IPS DF 4.7 (cell line): ENCODE measurements around the gene ADGRL1.
"Not testable (repeated sequence)": the region's sequence is repeated elsewhere in the genome, so short reads cannot be mapped to it uniquely, and the experiment has no call there.

Experiments used
- DNase-seq: peaks from one replicate; pipeline ENCODE4 v3.0.0-alpha.2; 2013; ENCODE audit warnings: low spot score; ENCODE audit errors: extremely low read depth

ADGRL1 gene

DNA sequence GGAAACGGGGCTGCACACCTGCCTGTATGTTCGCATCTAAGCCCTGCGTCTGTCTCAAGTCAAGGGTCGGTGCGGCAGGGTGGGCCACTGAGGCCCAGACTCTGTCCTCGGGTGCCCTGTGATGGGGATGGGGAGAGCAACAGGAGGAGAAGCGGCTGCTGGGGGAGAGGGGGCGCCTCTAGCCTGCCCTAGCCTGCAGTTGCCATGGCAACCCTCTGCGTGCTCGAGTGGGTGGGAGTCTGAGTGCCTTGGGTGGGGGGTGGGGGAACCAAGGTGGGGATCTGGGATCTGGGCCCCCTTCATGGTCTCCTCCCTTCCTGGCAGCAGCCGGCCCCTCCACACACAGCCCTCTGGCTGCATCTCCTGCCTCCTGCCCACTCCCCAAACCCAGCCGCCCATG, 10.8 kb downstream of the ADGRL1 start:
- not testable (repeated sequence) for DNase-seq

DNA sequence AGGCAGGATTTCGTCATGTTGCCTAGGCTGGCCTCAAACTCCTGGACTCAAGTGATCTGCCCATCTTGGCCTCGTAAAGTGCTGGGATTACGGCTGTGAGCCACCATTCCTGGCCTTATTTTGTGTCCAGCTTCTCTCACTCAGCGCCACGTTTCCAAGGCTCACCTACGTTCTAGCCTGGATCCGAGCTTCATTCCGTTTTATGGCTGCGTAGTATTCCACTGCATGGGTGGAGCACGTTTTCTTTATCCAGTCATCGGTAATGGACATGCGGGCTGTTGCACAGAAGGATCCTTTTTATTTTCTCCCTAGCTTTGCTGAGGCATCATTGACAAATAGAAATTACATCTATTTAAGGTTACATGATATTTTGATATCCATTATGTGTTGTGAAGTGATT, 16.6 kb downstream of the ADGRL1 start:
- no peak for DNase-seq

DNA sequence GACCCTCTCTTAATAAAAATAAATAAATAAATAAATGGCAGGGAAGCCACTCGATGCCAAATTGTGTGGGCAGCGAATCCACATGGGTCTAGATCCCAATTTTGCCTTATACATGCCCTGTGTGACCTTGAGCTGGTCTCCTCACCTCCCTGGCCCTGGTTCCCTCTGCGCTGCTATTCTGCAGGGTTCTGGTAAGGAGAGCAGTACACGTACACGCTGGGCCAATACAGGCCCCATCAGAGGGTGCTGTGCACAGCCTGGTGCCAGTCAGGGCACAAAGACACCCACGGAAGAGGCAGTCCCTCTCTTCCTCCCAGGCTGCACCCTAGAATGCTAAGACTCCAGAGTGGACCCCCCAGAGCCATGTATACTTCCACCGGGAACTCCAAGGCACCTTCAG, 17.9 kb downstream of the ADGRL1 start:
- DNase-seq = not testable (repeated sequence)

DNA sequence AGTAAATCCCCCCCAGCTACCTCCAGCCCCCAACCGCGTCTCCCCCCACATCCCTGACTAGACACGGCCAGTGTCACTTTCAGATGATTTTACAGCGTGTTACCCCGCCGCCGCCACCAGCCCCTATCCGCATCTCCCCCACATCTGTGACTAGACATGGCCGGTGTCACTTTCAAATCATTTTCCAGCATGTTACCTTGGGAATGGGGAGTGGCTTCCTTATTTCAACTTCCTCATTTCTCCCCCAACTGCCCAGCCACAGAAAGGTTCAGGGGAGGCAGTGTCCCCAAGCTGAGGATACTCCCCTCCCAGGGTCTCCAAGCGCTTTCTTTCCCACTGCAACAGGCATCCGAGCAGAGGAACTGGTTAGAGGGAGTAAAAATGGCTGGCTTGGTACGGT, 18.4 kb downstream of the ADGRL1 start:
- DNase-seq = no peak

DNA sequence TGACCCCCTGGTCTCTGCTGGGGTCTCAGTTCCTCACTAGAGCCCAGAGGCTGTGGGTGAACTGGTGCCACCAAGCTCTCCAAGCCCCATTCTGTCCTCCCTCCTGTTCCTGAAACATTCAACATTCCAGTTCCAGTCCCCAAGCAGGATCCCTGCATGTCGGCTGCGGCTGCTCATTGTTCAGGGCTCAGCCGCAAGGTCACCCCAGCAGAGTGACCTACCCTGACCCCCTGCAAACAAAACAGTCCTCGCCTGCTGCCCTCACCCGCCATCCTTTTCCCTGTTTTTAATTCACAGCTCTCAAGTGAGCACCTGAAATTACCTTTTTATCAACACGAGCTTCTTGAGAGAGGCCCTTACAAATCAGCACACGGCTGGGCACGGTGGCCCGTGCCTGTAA, 19.3 kb downstream of the ADGRL1 start:
- DNase-seq = not testable (repeated sequence)

DNA sequence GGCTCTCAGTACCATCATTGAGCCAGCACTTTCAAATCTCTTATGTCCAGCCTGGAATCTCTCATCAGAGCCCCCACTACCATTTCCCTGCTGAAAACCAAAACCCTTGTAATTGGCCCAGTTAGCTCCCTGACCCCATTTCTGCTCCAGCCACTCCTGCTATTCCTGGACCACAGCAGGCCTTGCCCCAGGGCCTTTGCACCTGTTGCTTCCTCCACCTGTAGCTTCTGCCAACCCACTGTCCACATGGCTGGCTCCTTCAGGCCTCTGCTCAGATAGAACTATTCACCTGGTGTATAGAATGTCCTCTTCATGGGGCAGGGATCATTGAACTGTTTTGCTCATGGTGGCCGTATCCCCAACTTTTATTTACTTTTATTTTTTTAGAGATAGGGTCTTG, 20.3 kb downstream of the ADGRL1 start:
- not testable (repeated sequence) for DNase-seq

DNA sequence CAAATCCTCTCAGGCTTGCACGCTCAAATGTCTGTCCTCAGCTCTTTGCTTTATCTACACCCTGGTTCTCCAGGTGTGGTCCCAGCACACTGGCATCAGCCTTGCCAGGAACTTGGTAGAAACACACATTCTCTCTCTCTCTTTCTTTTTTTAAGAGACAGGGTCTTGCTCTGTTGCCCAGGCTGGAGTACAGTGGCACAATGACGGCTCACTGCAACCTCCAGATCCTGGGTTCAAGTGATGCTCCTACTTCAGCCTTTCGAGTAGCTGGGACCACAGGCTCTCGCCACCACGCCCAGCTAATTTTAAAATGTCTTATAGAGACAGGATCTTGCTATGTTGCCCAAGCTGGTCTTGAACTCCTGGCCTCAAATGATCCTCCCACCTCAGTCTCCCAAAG, 20.8 kb downstream of the ADGRL1 start:
- no peak for DNase-seq

DNA sequence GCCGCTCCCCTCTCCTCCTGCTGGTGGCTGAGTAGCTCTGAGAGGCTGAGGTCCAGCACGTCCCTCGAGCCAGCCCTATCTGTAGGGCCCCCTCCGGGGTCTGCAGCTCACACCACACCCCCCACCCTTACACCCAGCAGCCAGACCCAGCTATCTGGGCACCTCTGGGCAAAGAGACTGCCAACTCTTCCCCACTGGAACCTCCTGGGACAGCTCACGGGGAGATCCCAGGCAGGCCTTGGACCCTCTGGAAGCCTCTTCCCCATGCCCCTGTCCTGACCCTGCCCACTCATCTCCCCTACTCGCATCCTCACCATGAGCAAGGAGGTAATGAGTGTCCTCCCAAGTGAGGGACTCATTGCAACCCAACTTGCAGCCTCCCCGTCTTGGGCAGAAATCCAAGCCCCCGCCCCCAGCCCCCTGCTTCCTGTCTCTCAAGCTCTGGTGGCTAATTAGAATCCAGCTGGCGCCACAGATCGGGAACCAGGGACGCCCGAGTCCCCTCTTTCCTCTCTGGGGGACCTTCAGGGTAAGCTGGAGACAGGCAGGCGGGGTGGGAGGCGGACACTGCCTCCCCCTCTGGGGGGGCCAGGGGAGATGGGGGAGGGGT, 22.1 kb downstream of the ADGRL1 start:
- DNase-seq = no peak

DNA sequence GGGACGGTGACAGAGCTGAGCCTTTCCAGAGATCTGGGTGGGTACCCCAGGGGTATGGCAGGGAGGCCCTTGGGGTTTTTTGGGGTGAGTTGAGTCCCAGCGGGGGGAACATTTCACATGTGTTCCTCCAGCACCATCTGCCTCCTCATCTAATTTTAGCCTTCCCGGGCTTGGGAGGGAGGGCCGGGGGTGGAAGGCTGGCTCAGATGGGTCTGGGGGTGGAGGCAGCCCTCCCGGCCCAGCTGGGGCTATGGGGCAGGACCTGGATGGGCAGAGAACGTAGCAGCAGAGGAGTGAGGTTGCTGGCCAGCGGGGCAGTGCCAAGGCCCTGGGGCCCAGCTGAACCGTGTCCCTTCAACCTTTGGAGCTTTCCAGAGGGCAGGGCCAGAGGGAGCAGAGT, 23.5 kb downstream of the ADGRL1 start:
- DNase-seq = no peak

DNA sequence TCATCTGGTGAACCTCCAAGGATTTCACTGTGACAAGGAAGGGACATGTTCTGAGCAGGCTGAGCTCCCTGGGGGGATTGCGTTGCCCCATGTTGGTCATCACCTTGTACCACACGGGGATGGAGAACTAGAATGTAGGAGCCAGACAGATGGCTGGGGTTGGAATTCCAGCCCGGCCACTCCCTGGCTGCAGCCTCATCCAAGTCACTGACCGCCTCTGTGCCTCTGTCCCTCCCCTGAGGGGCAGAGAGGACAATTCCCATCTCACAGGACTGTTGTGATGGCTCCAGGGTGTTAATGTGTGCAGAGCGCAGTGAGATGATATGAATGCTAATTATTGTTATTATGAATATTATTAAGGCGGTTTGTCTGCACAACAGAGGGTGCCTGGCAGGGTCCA, 24.1 kb downstream of the ADGRL1 start:
- DNase-seq = no peak

DNA sequence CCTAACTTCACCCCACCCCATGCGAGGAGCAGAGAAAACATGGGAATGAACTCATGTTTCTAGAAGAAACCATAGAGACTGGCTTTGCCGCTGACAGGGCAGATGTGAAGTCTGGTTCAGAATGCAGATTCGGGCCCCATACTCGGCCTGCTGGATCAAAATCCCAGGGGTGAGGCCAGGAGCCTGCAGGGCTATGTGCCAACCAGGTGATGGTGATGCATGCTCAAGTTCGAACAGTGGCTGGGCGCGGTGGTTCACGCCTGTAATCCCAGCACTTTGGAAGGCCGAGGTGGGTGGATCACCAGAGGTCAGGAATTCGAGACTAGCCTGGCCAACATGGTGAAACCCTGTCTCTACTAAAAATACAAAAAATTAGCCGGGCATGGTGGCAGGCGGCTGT, 24.8 kb downstream of the ADGRL1 start:
- DNase-seq = not testable (repeated sequence)

DNA sequence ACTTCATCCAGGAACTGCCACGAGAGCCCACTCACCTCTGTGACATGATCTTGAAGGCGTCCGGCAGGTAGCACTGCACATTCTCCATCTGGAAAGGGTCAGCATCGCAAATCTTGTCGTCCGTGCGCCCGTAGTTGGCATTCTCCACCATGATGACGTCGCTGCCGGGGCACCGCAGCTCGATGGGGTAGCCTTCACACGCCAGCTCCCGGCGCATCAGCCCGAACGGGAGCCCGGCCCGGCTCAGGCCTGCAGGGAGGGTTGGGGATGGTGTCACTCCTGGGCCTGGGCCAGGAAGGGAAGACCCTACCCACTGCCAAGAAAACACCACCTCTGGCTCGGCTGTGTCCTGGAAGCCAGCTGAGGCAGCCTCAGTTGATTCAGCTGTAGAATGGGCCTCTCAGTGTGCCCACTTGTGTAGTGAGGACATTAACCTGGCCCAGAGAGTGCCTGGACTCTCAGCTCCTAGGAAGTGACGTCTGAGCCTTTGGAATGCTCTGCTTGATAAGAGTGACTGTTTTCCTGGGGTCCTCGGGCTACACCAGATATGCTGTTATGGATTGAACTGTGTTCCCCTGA, 28.4 kb downstream of the ADGRL1 start:
- no peak for DNase-seq

DNA sequence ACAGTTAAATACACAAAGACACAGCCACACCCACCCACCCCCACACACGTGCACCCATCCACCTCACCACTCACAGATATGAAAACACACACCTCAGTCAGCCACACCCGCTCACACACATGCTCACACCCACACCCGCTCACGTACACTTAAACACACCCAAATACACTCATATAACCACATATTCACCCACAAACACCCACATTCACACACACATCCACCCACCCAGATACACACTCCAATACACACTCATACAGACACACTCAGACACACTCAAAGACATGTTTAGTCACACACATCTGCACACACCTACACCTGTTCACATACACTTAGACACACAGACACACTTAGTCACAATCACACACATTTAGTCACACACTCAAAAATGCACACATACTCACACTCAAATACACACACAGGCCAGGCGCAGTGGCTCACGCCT, 30.6 kb downstream of the ADGRL1 start:
- no peak for DNase-seq

DNA sequence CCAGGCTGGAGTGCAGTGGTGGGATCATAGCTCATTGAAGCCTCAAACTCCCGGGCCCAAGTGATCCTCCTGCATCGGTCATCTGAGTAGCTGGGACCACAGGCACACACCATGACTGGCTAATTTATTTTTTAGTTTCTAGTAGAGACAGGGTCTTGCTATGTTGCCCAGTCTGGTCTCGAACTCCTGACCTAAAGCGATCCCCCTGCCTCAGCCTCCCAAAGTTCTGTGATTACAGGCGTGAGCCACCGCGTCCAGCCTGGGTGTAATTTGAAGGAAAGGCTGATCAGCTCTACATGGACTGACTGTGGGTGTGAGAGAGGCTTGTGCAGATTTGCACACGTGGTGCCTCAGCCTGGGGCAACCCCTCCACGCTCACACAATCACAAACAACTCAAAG, 31.1 kb downstream of the ADGRL1 start:
- DNase-seq = no peak

DNA sequence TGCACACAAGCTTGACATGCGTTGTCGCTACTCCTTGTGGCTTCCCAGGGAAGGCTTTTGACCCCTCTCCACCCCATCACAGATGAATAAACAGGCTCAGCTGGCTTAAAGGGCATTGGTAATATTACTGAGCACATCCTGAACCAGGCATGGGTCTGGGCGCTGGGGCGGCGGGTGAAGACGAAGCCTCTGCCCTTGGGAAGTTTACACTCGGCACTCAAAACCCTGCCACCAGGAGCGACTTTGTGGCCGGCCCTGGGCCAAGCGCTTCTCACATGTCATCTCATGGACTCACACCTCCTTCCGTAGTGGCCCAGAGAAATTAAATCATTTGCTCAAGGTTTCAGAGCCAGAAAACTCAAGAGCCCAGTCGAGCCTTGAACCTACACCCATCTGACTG, 37.0 kb downstream of the ADGRL1 start:
- DNase-seq = no peak

DNA sequence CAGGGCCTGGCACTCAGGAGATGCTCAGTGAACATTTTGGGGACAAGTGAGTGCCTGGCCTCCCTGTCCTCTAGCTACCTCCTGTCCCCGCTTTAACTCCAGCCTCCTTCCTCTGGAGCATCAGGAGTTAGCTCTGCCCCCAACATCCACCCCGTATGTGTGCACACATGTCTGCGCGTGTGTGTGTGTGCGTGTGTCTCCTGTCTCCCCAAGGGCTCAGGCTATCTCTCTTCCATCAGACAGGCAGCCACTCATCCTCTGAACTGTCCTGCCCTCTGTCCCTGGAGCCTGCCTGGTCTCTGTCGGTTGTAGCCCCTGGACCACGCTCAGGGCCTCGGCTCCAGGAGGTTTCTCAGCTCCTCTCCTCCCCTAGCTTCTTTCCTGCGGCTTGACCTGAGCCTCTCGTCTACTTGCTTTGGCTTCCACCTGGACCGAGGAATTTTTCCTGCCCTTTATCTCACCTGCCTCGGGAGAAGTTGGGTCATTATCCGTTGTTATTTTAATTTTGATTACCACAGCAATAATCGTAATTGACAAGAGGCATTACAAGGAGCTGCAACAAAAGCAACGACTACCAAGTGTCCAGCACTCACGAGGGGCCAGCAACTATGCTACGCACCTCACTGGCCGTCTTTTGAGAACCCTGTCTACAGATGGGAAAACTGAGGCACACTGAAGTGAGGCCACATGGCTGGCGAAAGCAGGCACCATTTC, 37.6 kb downstream of the ADGRL1 start:
- no peak for DNase-seq

DNA sequence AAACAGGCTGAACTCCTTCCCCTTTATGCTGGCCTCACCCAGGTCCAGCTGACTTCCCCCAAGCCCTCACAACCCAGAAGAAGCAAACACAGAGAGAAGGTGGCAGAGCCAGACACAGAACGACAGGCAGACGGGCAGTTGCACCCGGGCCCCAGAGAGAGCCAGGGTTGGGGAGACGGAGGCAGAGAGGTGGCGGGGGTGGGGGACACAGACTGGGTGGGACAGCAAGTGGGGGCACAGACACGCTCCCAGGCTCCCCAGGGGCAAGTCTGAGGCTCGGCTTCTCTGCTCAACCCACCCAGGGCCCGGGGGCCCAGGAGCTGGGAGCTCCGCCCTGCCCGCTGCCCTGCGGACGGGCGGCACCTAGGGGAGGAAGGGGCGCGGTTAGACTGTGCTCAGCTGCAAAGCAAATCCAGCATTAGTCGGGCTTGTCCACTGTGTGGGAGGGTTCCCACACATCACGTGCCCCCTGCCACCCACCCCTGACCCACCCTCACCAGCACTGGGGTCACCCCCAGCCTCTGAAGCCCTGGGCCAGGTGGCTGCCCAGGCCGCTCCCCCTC, 38.3 kb downstream of the ADGRL1 start:
- no peak for DNase-seq

DNA sequence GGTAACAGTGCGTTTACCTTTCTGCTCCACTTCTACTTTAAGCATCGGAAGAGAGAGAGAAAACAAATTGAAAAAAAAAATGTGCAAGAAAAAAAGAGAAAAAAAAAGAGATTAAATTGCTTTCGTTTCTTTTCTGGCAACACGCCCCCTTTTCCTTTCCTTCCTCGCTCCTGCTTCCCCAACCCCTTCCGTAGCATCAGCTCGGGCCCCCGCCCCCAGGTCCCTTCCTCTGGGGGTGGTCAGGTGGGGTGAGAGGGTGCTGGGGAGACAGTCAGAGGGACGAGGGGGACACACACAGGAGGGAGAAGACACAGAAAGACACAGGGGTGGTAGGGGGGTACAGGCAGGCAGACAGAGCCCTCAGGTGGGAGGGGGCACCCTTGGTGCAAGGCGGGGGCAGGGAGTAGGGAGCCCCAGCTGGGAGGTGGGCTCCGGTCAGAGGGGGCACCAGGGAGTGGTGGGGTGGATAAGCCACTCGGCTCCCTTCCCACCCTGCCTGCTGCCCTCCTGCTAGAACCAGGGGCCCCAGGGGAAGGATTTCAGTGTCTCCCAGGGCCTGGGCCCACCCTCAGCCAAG, 38.9 kb downstream of the ADGRL1 start:
- no peak for DNase-seq

DNA sequence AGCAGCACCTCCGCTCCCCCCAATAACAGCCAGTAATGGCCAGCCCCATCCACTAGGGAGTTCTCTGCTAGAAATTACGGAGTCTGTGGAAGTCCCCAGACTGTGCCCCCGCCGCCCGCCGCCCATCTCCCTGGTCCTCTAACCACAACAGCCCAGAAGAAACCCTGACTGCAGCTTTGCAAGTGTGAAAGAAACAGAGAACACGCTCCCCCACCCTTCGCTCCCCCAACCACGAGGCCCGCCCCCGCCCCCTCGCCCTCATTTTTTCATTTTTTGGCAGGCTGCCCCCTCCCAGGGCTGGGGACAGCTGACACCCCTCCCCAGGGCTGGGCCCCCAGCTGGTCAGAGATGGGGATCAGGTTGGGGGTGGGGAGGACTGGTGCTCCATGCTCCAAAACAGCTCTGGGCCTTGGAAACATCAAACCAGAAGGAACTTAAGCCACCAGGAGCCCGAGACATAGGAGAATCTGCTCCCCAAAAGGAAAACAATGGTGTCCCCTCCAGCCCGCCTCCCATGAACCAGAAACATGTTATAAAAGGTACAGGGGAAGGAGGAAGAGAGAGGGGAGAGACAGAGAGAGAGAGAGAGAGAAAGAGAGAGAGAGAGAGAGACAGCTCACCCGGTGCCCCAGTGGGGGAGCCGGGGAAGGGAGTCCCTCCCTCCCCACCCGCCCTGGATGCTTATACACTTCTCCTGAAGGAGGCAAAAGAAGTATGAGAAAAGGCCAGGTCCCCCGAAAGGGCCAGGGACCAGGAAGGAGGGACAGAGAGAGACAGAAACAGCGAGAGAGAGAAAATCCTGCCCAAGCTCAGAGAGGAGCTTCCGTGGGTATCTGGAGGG, 39.8 kb downstream of the ADGRL1 start:
- no peak for DNase-seq

DNA sequence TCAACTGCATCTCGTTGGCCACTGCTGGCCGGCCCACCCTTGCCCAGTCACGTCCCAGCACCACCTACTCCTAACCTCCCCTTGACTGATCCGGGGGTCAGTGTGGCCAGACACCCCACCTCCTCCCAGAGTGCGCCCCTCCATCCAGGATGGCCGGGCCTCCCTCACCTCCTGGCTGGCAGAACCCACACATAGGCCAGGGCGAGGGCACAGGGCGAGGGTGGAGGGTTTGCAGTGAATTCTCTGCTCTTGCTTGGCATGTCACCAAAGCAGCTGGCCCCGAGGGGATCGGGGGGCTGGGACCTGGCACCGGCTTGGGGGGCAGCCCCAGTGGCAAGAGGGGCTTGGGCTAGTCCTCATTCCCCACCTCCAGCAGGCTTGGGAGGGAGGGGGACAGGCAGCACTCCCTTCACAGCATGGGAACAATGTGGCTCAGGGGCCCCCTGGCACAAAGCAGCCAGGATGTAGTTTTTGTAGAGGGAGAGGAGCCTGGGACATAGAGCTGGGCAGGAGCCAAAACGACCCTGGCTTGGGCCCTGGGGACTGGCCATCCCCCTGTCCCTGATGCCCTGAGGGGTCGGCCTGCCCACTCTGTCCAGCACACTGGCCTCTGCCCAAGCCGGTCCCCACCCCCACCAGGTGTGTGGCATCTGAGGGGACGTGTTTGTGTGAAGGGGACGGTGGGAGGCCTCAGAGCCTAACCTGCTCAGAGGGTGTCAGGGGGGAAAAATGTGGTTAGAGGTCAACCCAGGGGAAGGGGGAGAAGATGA, 41.1 kb downstream of the ADGRL1 start:
- DNase-seq = no peak

DNA sequence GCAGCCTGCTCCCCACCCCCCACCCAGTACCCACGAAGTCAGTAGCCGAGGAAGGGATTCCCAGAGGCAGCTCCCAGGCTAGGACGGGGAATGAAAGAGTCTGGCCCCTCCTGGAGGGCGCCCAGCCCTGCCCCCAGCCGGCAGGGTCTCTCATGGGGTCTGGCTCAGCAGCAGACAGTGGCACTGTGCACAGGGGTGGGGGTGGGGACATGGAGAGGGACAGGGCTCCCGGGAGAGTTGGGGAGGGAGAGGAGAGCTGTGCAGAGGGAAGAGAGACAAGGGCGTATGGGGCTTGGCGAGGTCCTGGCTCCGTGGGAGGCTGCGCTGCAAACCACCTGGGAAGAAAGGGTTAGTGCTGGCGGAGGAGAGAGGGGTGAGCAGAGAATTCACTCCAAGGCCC, 41.9 kb downstream of the ADGRL1 start:
- no peak for DNase-seq
